K562 (cell line): Measurements from ENCODE around the gene SLX4IP. TPM values are rescaled to one million over a fixed set of nuclear protein-coding genes. Genes with fewer than 3 reads are reported as not detected.

Source experiments
- ATAC-seq: fragments of 200-7000 bp; cut with Tn5 transposase; 3 replicates; pipeline ENCODE4 v1.9.1; 2020; ENCODE audit warnings: moderate library complexity
- BruUV-seq: library from RNA; stranded (reverse); fragments of 400-500 nt; replicated peaks from 2 replicates; lab custom pipeline; 2021; lab: Mats Ljungman, UMichigan
- CTCF ChIA-PET: fragments of 300-600 bp; formaldehyde crosslinking; extraction: SDS; loops from one replicate; lab custom pipeline; 2021; ENCODE audit warnings: low intra/inter-chr PET ratio; lab: Yijun Ruan, JAX
- POLR2A ChIA-PET: fragments of 300-600, 350-650 bp; sonication (Branson Sonifier 250); formaldehyde crosslinking; extraction: SDS; loops from one replicate; lab custom pipeline; 2021; ENCODE audit warnings: antibody characterized with exemption, inconsistent platforms; lab: Yijun Ruan, JAX
- DNase-seq, 4 experiments: peaks; one replicate each; pipeline versions ENCODE4 v3.0.0 to v3.0.0-alpha.2; 2011 to 2018; ENCODE audit warnings: low spot score in 3 of 4, mixed read lengths in 3 of 4; ENCODE audit errors: extremely low read depth in 1 of 4
- FAIRE-seq: peaks from 2 replicates; lab custom pipeline; 2011; peaks lifted over from hg19 to GRCh38; lab: Jason Lieb, UNC
- H2AFZ ChIP-seq: 2 replicates; pipeline ENCODE4 v1.6.0; 2011; ENCODE audit warnings: low read depth, low read length, control low read depth, inconsistent platforms
- H3K27ac ChIP-seq: fragments of 200-600 bp; 3 replicates; pipeline ENCODE4 v1.8.0; 2011; ENCODE audit warnings: low read depth, mild to moderate bottlenecking, control low read depth, inconsistent platforms, low read length, moderate library complexity, mixed read lengths; ENCODE audit errors: extremely low read depth
- H3K27me3 ChIP-seq, 2 experiments: fragments of 300-600 bp in 1 of 2; 2 replicates in 1 of 2; 3 replicates in 1 of 2; pipeline versions ENCODE4 v1.6.0 to v1.8.0; 2011; ENCODE audit warnings: inconsistent platforms in 2 of 2, low read length in 2 of 2, mild to moderate bottlenecking in 1 of 2, mixed read lengths in 1 of 2, moderate library complexity in 1 of 2; ENCODE audit not compliant: control insufficient read depth in 2 of 2, insufficient read depth in 2 of 2
- H3K36me3 ChIP-seq: fragments of 300-600 bp; 3 replicates; pipeline ENCODE4 v1.8.0; 2011; ENCODE audit warnings: mild to moderate bottlenecking, low read length, inconsistent platforms; ENCODE audit not compliant: control insufficient read depth, insufficient read depth
- H3K4me1 ChIP-seq, 2 experiments: fragments of 200-600 bp in 1 of 2; replicated peaks in 1 of 2; 2 replicates in 1 of 2; 3 replicates in 1 of 2; pipeline versions ENCODE4 v1.5.1 to v1.8.0; 2011; ENCODE audit warnings: inconsistent platforms in 2 of 2, low read length in 2 of 2, mild to moderate bottlenecking in 1 of 2, mixed read lengths in 1 of 2, moderate library complexity in 1 of 2; ENCODE audit not compliant: control insufficient read depth in 2 of 2, insufficient read depth in 2 of 2
- H3K4me2 ChIP-seq: 2 replicates; pipeline ENCODE4 v1.6.1; 2011; ENCODE audit warnings: low read length, control low read depth, inconsistent platforms, mixed read lengths; ENCODE audit not compliant: insufficient read depth
- H3K4me3 ChIP-seq: fragments of 200-600 bp; sonication (generic), shearing (Covaris generic); 2 replicates; pipeline ENCODE4 v1.5.1; 2016; ENCODE audit warnings: control low read depth, inconsistent platforms
- H3K79me2 ChIP-seq: fragments of 200-600 bp; 3 replicates; pipeline ENCODE4 v1.8.0; 2011; ENCODE audit warnings: low read length, inconsistent platforms; ENCODE audit not compliant: control insufficient read depth, insufficient read depth
- H3K9ac ChIP-seq, 2 experiments: 2 replicates each; pipeline versions ENCODE4 v1.6.0 to v1.6.1; 2011; ENCODE audit warnings: low read depth in 2 of 2, low read length in 2 of 2, control low read depth in 1 of 2, inconsistent platforms in 1 of 2, mild to moderate bottlenecking in 1 of 2, mixed read lengths in 1 of 2; ENCODE audit not compliant: insufficient read depth in 1 of 2
- H3K9me1 ChIP-seq: one replicate; pipeline ENCODE4 v1.6.0; 2011; ENCODE audit warnings: inconsistent platforms, mild to moderate bottlenecking, low read length, moderate library complexity; ENCODE audit not compliant: control insufficient read depth, insufficient read depth
- H3K9me3 ChIP-seq: replicated peaks from 2 replicates; pipeline ENCODE4 v1.5.1; 2011; ENCODE audit warnings: low read depth, low read length, inconsistent platforms; ENCODE audit not compliant: control insufficient read depth, insufficient read depth
- H4K20me1 ChIP-seq: replicated peaks from 2 replicates; pipeline ENCODE4 v1.6.1; 2011; ENCODE audit warnings: low read length, inconsistent platforms, mixed read lengths; ENCODE audit not compliant: control insufficient read depth, insufficient read depth
- DDX20 ChIP-seq: fragments of 450-650 bp; IDR thresholded peaks from 2 replicates; pipeline ENCODE4 v1.6.1; 2016; ENCODE audit warnings: missing genetic modification characterization, low read depth, mild to moderate bottlenecking, missing compliant biosample characterization, moderate library complexity
- DMBX1 ChIP-seq: fragments of 250-450 bp; sonication (Bioruptor Pico); IDR thresholded peaks from 2 replicates; pipeline ENCODE4 v1.8.0; 2022; ENCODE audit warnings: inconsistent platforms, mild to moderate bottlenecking, moderate library complexity, borderline replicate concordance
- ESRRA ChIP-seq: fragments of 450-650 bp; IDR thresholded peaks from 2 replicates; pipeline ENCODE4 v1.6.1; 2014; ENCODE audit warnings: low read depth, mild to moderate bottlenecking, moderate library complexity, borderline replicate concordance
- ETV5 ChIP-seq: sonication (generic); formaldehyde crosslinking; IDR thresholded peaks from 2 replicates; pipeline ENCODE4 v1.4.0; 2020; ENCODE audit warnings: low read depth, mild to moderate bottlenecking, missing genetic modification reagents
- RB1 ChIP-seq: fragments of 450-650 bp; IDR thresholded peaks from 2 replicates; pipeline ENCODE4 v1.6.1; 2017; ENCODE audit warnings: low read depth, mild to moderate bottlenecking
- SPI1 ChIP-seq: IDR thresholded peaks from 2 replicates; pipeline ENCODE4 v1.6.1; 2011; ENCODE audit warnings: low read depth, low read length, control low read depth, borderline replicate concordance
- TCFL5 ChIP-seq: fragments of 250-450 bp; sonication (Bioruptor Pico); conservative IDR thresholded peaks from 2 replicates; pipeline ENCODE4 v1.6.1; 2021; ENCODE audit warnings: mild to moderate bottlenecking, moderate library complexity, matching md5 sums
- TEAD4 ChIP-seq, 2 experiments: sonication (generic) in 1 of 2; formaldehyde crosslinking in 1 of 2; IDR thresholded peaks; 2 replicates each; pipeline versions ENCODE4 v1.6.1 to v1.8.0; 2012 to 2022; ENCODE audit warnings: borderline replicate concordance in 1 of 2, inconsistent platforms in 1 of 2, low read length in 1 of 2, mild to moderate bottlenecking in 1 of 2, missing genetic modification reagents in 1 of 2
- ZBED1 ChIP-seq: IDR thresholded peaks from 2 replicates; pipeline ENCODE4 v1.6.1; 2014
- ZFPM2 ChIP-seq: fragments of 250-450 bp; sonication (Bioruptor Pico); IDR thresholded peaks from 2 replicates; pipeline ENCODE4 v1.5.1; 2022; ENCODE audit warnings: mild to moderate bottlenecking
- ZNF143 ChIP-seq: sonication (generic); formaldehyde crosslinking; IDR thresholded peaks from 2 replicates; pipeline ENCODE4 v1.9.0; 2022; ENCODE audit warnings: mild to moderate bottlenecking, missing genetic modification reagents
- ZNF174 ChIP-seq: fragments of 250-450 bp; sonication (Bioruptor Pico); IDR thresholded peaks from 2 replicates; pipeline ENCODE4 v1.4.0; 2020; ENCODE audit warnings: mild to moderate bottlenecking
- ZNF511 ChIP-seq: sonication (generic); formaldehyde crosslinking; IDR thresholded peaks from 2 replicates; pipeline ENCODE4 v1.8.0; 2022; ENCODE audit warnings: mild to moderate bottlenecking, missing genetic modification reagents
- ZNF699 ChIP-seq: fragments of 250-450 bp; sonication (Bioruptor Pico); IDR thresholded peaks from 2 replicates; pipeline ENCODE4 v1.8.0; 2021; ENCODE audit warnings: mild to moderate bottlenecking, moderate library complexity; ENCODE audit not compliant: insufficient replicate concordance
- ZNF707 ChIP-seq: fragments of 250-450 bp; sonication (Bioruptor Pico); conservative IDR thresholded peaks from 2 replicates; pipeline ENCODE4 v1.8.0; 2022; ENCODE audit warnings: inconsistent platforms, mild to moderate bottlenecking, moderate library complexity
- WGBS: fragments of 100-300 bp; shearing (Covaris generic); methylation state at CpG from one replicate; pipeline ENCODE4 v1.1.6; 2016; ENCODE audit warnings: low coverage, mixed read lengths; ENCODE audit not compliant: insufficient coverage; ENCODE audit errors: missing lambda C conversion rate; 5-methylcytosine and 5-hydroxymethylcytosine counted together
- in situ Hi-C: fragments of 300-500 bp; cut with MboI; formaldehyde crosslinking; loops from 4 replicates; pipeline ENCODE4 v1.15.0; 2018; ENCODE audit warnings: inconsistent platforms, mixed read lengths
- intact Hi-C: fragments of 100-400 bp; cut with micrococcal nuclease; formaldehyde crosslinking; loops from 2 replicates; pipeline ENCODE4 v1.14.2; 2022
- polyA plus RNA-seq, 8 experiments: library from polyadenylated mRNA; depleted of rRNA in 4 of 8; stranded (reverse) in 5 of 8; unstranded in 3 of 8; fragments of >200 nt; fragmentation: Nextera tagmentation in 2 of 8; fragmentation: Illumina TruSeq in 1 of 8; extraction: Ambion mirVana in 2 of 8; extraction: Trizol in 1 of 8; gene quantifications; 2 replicates each; pipeline versions ENCODE4 v1.2.1 to v1.2.3, GENCODE V29; 2011 to 2014; ENCODE audit warnings: inconsistent platforms in 1 of 8, missing spikeins in 1 of 8
- total RNA-seq, 7 experiments: library from RNA; depleted of rRNA in 6 of 7; stranded (reverse); fragments of >200 nt in 6 of 7; fragmentation: Illumina TruSeq in 2 of 7; extraction: Trizol in 2 of 7; gene quantifications; 2 replicates each; pipeline versions ENCODE4 v1.2.1 to v1.2.3, GENCODE V29; 2011 to 2021; ENCODE audit warnings: low replicate concordance in 1 of 7

SLX4IP gene
- total and polyA plus RNA-seq, 9 of the 15 experiments (the other 6 are each of a cell fraction or from before 2014, with no cell fraction given), result 1.5 to 5.9 (median 3.5) TPM

DNA sequence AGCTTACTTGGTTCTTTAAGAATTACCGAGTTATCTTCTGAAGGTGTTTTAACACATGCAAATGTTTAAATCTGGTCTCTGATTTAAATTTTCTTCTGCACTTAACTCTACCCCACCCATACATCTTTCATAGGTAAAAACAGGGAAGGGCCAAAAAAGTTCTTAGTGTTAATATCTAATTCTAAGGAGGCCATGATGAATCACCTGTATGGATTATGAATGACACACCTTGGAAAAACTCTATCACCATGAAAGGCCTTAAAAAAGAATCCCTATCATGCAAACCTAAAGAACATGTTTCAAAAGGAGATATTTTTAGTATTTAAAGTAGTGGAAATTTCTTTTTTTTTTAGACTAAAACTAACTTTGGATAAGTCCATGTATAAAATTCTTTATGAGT is 54.7 kb downstream of the SLX4IP start:
- intact Hi-C loops (loop anchor here (5.0 kb wide), 1 partner anchor 58 kb away; the partner anchor contains the start of gene MKKS), in situ Hi-C loops (no loop called here)
- ChIA-PET POLR2A (no interaction called here), CTCF (no interaction called here)
- Histone ChIP-seq H2AFZ (no peak overlapping the region), H3K9me1 (no peaks in the 10 kb centered on the region), H4K20me1 (no peaks in the 10 kb centered on the region), H3K27ac (no peak overlapping the region), H3K27me3 (no peaks in the 10 kb centered on the region), H3K4me2 (no peak overlapping the region), H3K79me2 (no peaks in the 10 kb centered on the region; the same call in 2 of the 3 replicates), H3K9ac (no peak overlapping the region), H3K4me3 (no peak overlapping the region), H3K9me3 (no peaks in the 10 kb centered on the region), H3K36me3 (no peaks in the 10 kb centered on the region), H3K4me1 (peaks cover 0 to 8% of the 10 kb centered on the region in 2 experiments; a peak in 3 of 5 replicates)
- WGBS, result 27% methylated on average over 1 of the region's 1 CpG
- TF ChIP-seq SPI1 (no peak), ZBED1 (no peak), DDX20 (tag) (no peak), ZFPM2 (CRISPR knock-in tag) (no peak), TCFL5 (CRISPR knock-in tag) (no peak)
- DNase-seq (no peak), ATAC-seq (no peak), FAIRE-seq (no peak)
- BruUV-seq, result no TSS peak

DNA sequence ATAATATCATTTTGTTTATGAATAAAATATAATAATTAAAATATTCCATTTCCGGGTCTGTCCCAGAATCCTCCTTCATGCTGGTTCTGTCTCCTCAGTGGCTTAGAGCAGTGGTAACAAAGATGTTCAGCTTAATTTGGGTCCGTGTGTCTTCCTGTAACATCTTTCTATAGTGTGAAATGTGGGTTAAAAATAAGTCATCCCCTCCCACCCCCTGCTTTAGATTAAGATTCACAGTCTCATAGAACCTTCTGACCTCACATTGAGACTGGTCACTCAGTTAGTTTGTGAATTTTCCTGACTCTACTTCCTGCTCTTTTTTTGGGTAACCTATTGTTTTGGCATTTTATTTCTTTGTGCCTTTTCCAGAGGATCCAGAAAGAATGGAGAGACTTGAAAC is 55.2 kb downstream of the SLX4IP start:
- H3K9ac ChIP-seq, result no peak overlapping the region
- H4K20me1 ChIP-seq, result no peaks in the 10 kb centered on the region
- TF ChIP-seq ZNF143 (CRISPR knock-in tag) (no peak), ZNF699 (CRISPR knock-in tag) (no peak), TEAD4 (IDR thresholded peaks at IDR 0.05; ENCODE audit: low read length) (no peak), TEAD4 (CRISPR knock-in tag; IDR thresholded peaks at IDR 0.05; ENCODE audit: borderline replicate concordance) (no peak), DMBX1 (CRISPR knock-in tag) (no peak), ETV5 (CRISPR knock-in tag) (no peak), RB1 (no peak), ZNF174 (no peak), ZNF707 (no peak), ESRRA (no peak), ZNF511 (CRISPR knock-in tag) (no peak)

More for the DNA sequence above, 55.2 kb downstream of the SLX4IP start:
- ChIA-PET CTCF (no interaction called here), POLR2A (no interaction called here)
- 58% methylated on average over 2 of the region's 2 CpGs for WGBS
- H3K4me3 ChIP-seq, result no peak overlapping the region
- H3K9me3 ChIP-seq, result no peaks in the 10 kb centered on the region
- no peak for FAIRE-seq
- BruUV-seq, result no TSS peak
- peaks cover 0 to 8% of the 10 kb centered on the region in 2 experiments; a peak in 3 of 5 replicates for H3K4me1 ChIP-seq
- in situ Hi-C loops, result no loop called here
- no peak overlapping the region for H3K27ac ChIP-seq
- no peak for ATAC-seq
- no peaks in the 10 kb centered on the region for H3K36me3 ChIP-seq
- DNase-seq, result no peak
- H3K9me1 ChIP-seq, result no peaks in the 10 kb centered on the region
- H2AFZ ChIP-seq, result no peak overlapping the region
- no peak overlapping the region for H3K4me2 ChIP-seq
- H3K27me3 ChIP-seq, result no peaks in the 10 kb centered on the region
- no peaks in the 10 kb centered on the region; the same call in 2 of the 3 replicates for H3K79me2 ChIP-seq
- intact Hi-C loops, result loop anchor here (5.0 kb wide), 1 partner anchor 58 kb away; the partner anchor contains the start of gene MKKS
